GM12864 (cell line): ENCODE measurements around the gene MXI1.
A peak's percentile ranks its signal among the peaks of the same experiment; 100 is the strongest.

ENCODE experiments used
- DNase-seq: peaks from one replicate; pipeline ENCODE4 v3.0.0-alpha.2; 2011; ENCODE audit warnings: low read depth
- H3K4me3 ChIP-seq: 2 replicates; pipeline ENCODE4 v1.5.1; 2011; ENCODE audit warnings: mild to moderate bottlenecking, low read depth, low read length, control low read depth
- CTCF ChIP-seq: IDR thresholded peaks from 2 replicates; pipeline ENCODE4 v1.5.1; 2011; ENCODE audit warnings: low read depth, mild to moderate bottlenecking, moderate library complexity, low read length, control low read depth, inconsistent platforms; ENCODE audit errors: missing control alignments

MXI1 gene

GRCh38 chr10:110210674-110211464 is 3.5 kb downstream of the MXI1 start:
- peak overlapping the region; percentile 69 for H3K4me3 ChIP-seq
- TF ChIP-seq CTCF = no peak
- peak; percentile 90 for DNase-seq

GRCh38 chr10:110211465-110211843 is 4.0 kb downstream of the MXI1 start:
- no peak for DNase-seq
- H3K4me3 ChIP-seq = peak overlapping the region; percentile 69
- no peak for TF ChIP-seq CTCF

GRCh38 chr10:110212119-110213006 is 5.0 kb downstream of the MXI1 start:
- H3K4me3 ChIP-seq = peak overlapping the region; percentile 69
- no peak for DNase-seq
- TF ChIP-seq CTCF = no peak

DNA sequence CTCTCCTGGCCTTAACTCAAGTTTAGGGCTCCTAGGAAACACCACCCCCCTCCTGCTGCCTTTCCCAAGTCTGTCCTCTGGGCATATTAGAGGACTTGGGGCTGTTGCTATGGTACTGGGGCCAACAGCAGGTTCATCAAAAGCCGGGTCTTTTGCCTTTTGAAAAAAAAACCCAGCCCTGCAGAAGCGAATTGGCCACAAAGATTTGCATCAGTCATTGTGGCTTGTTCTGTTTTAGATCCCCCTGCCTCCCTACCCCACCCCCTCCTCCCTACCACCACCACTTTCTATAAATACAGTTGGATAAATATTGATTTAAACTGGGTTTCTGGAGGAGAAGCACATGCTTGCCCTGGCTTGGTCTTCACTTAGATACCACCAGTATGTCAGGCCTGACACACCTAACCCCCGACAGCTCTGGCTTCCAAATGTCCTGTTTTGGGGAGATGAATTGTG is 7.0 kb downstream of the MXI1 start:
- no peak for TF ChIP-seq CTCF
- no peak for DNase-seq
- no peak overlapping the region for H3K4me3 ChIP-seq

- no peak for DNase-seq
- H3K4me3 ChIP-seq = no peak overlapping the region
- TF ChIP-seq CTCF = no peak
These were observed 8.1 kb downstream of the MXI1 start for GRCh38 chr10:110215286-110216170.

- no peak overlapping the region for H3K4me3 ChIP-seq
- TF ChIP-seq CTCF = no peak
- DNase-seq = no peak
These were observed 8.8 kb downstream of the MXI1 start for GRCh38 chr10:110216240-110216639.
